Cardiac muscle cell (in vitro differentiated cells and primary cell): ENCODE measurements around the gene COL4A4. TPM values are rescaled to one million over a fixed set of nuclear protein-coding genes. Genes with fewer than 3 reads are reported as not detected.

ENCODE experiments used
- DNase-seq, 2 donors: peaks; one replicate each; pipeline versions ENCODE4 v3.0.0 to v3.0.0-alpha.2; 2010 to 2017; ENCODE audit warnings: low read depth in 1 of 2, low spot score in 1 of 2
- H3K27ac ChIP-seq: fragments of 200-600 bp; sonication (generic); 2 replicates; pipeline ENCODE4 v1.5.1; 2016
- H3K27me3 ChIP-seq: fragments of 200-600 bp; sonication (generic); 2 replicates; pipeline ENCODE4 v1.6.0; 2016; ENCODE audit warnings: control low read depth
- H3K36me3 ChIP-seq: fragments of 200-600 bp; sonication (generic); 2 replicates; pipeline ENCODE4 v1.5.1; 2016; ENCODE audit warnings: control low read depth
- H3K4me1 ChIP-seq: fragments of 200-600 bp; sonication (generic); 2 replicates; pipeline ENCODE4 v1.8.1; 2017; ENCODE audit warnings: low read depth, mild to moderate bottlenecking, mixed run types
- H3K4me3 ChIP-seq: fragments of 200-600 bp; sonication (generic); 2 replicates; pipeline ENCODE4 v1.5.1; 2016; ENCODE audit warnings: mild to moderate bottlenecking
- H3K9me3 ChIP-seq: fragments of 200-600 bp; sonication (generic); 2 replicates; pipeline ENCODE4 v1.5.1; 2017; ENCODE audit warnings: low read depth, mild to moderate bottlenecking, control low read depth
- CTCF ChIP-seq: IDR thresholded peaks from 2 replicates; pipeline ENCODE4 v1.5.1; 2012; ENCODE audit warnings: low read depth, mild to moderate bottlenecking, low read length
- polyA plus RNA-seq: library from polyadenylated mRNA; unstranded; fragments of >200 nt; fragmentation: Nextera tagmentation; extraction: Ambion mirVana; gene quantifications from 2 replicates; pipeline ENCODE4 v1.2.1, GENCODE V29; 2016
- total RNA-seq: library from RNA; depleted of rRNA; stranded (reverse); fragments of >200 nt; gene quantifications from 2 replicates; pipeline ENCODE4 v1.2.3, GENCODE V29; 2016

The COL4A4 gene
- total and polyA plus RNA-seq, 2 experiments from 2014 or later = 0.07 to 0.15 TPM

- Histone ChIP-seq H3K4me3 (no peak overlapping the region), H3K36me3 (no peaks in the 10 kb centered on the region), H3K4me1 (no peaks in the 10 kb centered on the region), H3K9me3 (no peaks in the 10 kb centered on the region), H3K27ac (no peak overlapping the region), H3K27me3 (no peaks in the 10 kb centered on the region)
- no peak for TF ChIP-seq CTCF
- no peak for DNase-seq
These were observed 37.8 kb upstream of the COL4A4 start for GRCh38 chr2:227201771-227202170.

- H3K4me1 ChIP-seq = no peaks in the 10 kb centered on the region
- no peaks in the 10 kb centered on the region for H3K27me3 ChIP-seq
- no peaks in the 10 kb centered on the region for H3K36me3 ChIP-seq
- no peak for TF ChIP-seq CTCF
- no peak overlapping the region for H3K4me3 ChIP-seq
- H3K9me3 ChIP-seq = no peaks in the 10 kb centered on the region
- H3K27ac ChIP-seq = no peak overlapping the region
- DNase-seq = no peak
These were observed 34.9 kb upstream of the COL4A4 start for GRCh38 chr2:227198866-227199265.

- Histone ChIP-seq H3K36me3 (no peaks in the 10 kb centered on the region), H3K4me3 (no peak overlapping the region), H3K27ac (no peak overlapping the region), H3K9me3 (no peaks in the 10 kb centered on the region), H3K4me1 (peaks cover 5% of the 10 kb centered on the region), H3K27me3 (no peaks in the 10 kb centered on the region)
- no peak for TF ChIP-seq CTCF
- no peak for DNase-seq
These were observed 30.2 kb upstream of the COL4A4 start for GRCh38 chr2:227194219-227194618.

GRCh38 chr2:227192491-227192890 is 28.5 kb upstream of the COL4A4 start:
- no peak for TF ChIP-seq CTCF
- no peak for DNase-seq
- H3K36me3 ChIP-seq = no peaks in the 10 kb centered on the region

GRCh38 chr2:227191367-227191766 is 27.4 kb upstream of the COL4A4 start:
- no peak for TF ChIP-seq CTCF
- peak; percentile 2 to 11 for DNase-seq

More at GRCh38 chr2:227192491-227192890, 28.5 kb upstream of the COL4A4 start:
- Histone ChIP-seq H3K4me3 (no peak overlapping the region), H3K27ac (no peak overlapping the region), H3K4me1 (peaks cover 21% of the 10 kb centered on the region), H3K27me3 (no peaks in the 10 kb centered on the region), H3K9me3 (no peaks in the 10 kb centered on the region)

GRCh38 chr2:227188292-227188691 is 24.3 kb upstream of the COL4A4 start:
- no peaks in the 10 kb centered on the region for H3K36me3 ChIP-seq
- H3K9me3 ChIP-seq = no peaks in the 10 kb centered on the region
- H3K27me3 ChIP-seq = no peaks in the 10 kb centered on the region
- peak overlapping the region; percentile 56 for H3K27ac ChIP-seq
- peak; percentile 70 for DNase-seq
- H3K4me3 ChIP-seq = no peak overlapping the region
- peaks cover 21% of the 10 kb centered on the region for H3K4me1 ChIP-seq
- no peak for TF ChIP-seq CTCF

More at GRCh38 chr2:227191367-227191766, 27.4 kb upstream of the COL4A4 start:
- no peak overlapping the region for H3K27ac ChIP-seq
- H3K4me1 ChIP-seq = peaks cover 21% of the 10 kb centered on the region
- H3K9me3 ChIP-seq = no peaks in the 10 kb centered on the region
- H3K27me3 ChIP-seq = no peaks in the 10 kb centered on the region
- no peaks in the 10 kb centered on the region for H3K36me3 ChIP-seq
- H3K4me3 ChIP-seq = no peak overlapping the region
